LNCaP clone FGC (cell line): ENCODE measurements around the gene UTS2R.
"Not testable (repeated sequence)": the region's sequence is repeated elsewhere in the genome, so short reads cannot be mapped to it uniquely, and the experiment has no call there.

Experiments
- DNase-seq: peaks from one replicate; pipeline ENCODE4 v3.0.0-alpha.2; 2011; ENCODE audit warnings: low read depth
- H3K4me3 ChIP-seq: 2 replicates; pipeline ENCODE4 v1.5.1; 2011; ENCODE audit warnings: mild to moderate bottlenecking, low read depth, low read length, control low read depth
- CTCF ChIP-seq: IDR thresholded peaks from 2 replicates; pipeline ENCODE4 v1.5.1; 2012; ENCODE audit warnings: mild to moderate bottlenecking; ENCODE audit not compliant: control insufficient read depth, insufficient read depth; ENCODE audit errors: extremely low read depth

UTS2R gene

GRCh38 chr17:82408288-82408937 is 36.8 kb downstream of the UTS2R start:
- no peak for TF ChIP-seq CTCF
- no peak overlapping the region for H3K4me3 ChIP-seq
- DNase-seq: no peak

- no peak for DNase-seq
- no peak for TF ChIP-seq CTCF
- H3K4me3 ChIP-seq: no peak overlapping the region
These were observed 37.4 kb downstream of the UTS2R start for GRCh38 chr17:82408938-82409318.

- no peak for TF ChIP-seq CTCF
- H3K4me3 ChIP-seq: no peak overlapping the region
- no peak for DNase-seq
These were observed 38.6 kb downstream of the UTS2R start for GRCh38 chr17:82410014-82410716.

- H3K4me3 ChIP-seq: no peak overlapping the region
- no peak for DNase-seq
- TF ChIP-seq CTCF: no peak
These were observed 40.0 kb downstream of the UTS2R start for GRCh38 chr17:82411396-82412053.

- DNase-seq, H3K4me3 ChIP-seq: not testable (repeated sequence)
These were observed 40.5 kb downstream of the UTS2R start for GRCh38 chr17:82412081-82412480.

- no peak for DNase-seq
- TF ChIP-seq CTCF: no peak
- H3K4me3 ChIP-seq: no peak overlapping the region
These were observed 41.3 kb downstream of the UTS2R start for GRCh38 chr17:82412535-82413520.
